GM21723 (cell line): ENCODE results near the gene COL4A4.
A peak's percentile ranks its signal among the peaks of the same experiment; 100 is the strongest.

Experiments used
- ATAC-seq: cut with Tn5 transposase; IDR thresholded peaks from one replicate; pipeline ENCODE4 v1.9.1; 2021; ENCODE audit warnings: mild to moderate bottlenecking, moderate library complexity; ENCODE audit not compliant: unreplicated experiment

Gene COL4A4

DNA sequence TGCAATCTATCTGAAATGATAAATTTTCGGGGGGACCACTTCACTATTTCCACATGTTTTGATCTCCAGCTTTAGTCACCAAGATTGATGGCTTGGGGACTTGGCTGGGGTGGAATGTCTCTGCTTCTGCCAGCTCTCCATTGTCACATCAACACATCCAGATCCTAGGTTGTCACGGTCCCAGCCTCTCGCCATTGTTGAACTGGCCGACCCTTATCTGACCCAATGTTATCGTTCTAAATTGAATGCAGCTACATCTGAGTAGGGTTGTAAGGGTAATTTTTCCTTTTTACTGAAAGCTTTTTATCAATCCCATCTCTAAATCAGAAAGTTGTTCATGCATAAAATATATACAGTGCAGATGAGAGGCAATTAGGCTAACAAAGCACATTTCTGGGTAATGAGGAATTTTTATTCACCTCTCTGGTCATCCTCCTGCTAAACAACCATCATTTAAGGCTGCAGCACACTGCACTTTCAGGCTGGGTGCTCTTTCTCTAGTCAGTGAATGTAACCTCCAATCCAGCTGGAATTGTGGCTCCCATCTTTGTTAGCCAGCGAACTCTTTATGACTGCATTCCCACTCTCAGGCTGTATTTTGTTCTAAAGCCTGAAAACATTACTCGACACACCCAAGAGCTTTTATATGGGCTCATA is 128.2 kb downstream of the COL4A4 start:
- no peak for ATAC-seq

GRCh38 chr2:227033471-227034148 is 130.4 kb downstream of the COL4A4 start:
- ATAC-seq: peak; percentile 65

DNA sequence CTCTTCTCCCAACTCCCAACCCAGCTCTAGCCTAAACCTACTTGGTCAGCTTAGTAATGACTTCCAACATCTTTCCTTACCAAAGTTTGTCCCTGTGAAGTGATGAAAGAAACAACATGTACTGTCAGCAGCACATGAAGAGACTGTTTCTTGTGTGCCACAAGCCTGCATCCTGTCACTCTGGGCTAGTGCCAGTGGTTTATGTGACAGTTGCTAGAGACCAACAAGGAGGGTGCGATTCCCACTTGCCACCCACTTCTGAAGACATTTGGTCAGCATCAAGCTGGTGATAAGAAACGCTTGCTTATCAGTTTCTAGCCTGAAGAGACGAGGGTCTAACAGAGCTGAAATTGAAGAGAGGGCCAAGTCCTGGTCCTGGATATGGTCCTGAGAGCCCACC is 132.6 kb downstream of the COL4A4 start:
- ATAC-seq: no peak

GRCh38 chr2:227030789-227031188 is 133.2 kb downstream of the COL4A4 start:
- no peak for ATAC-seq

DNA sequence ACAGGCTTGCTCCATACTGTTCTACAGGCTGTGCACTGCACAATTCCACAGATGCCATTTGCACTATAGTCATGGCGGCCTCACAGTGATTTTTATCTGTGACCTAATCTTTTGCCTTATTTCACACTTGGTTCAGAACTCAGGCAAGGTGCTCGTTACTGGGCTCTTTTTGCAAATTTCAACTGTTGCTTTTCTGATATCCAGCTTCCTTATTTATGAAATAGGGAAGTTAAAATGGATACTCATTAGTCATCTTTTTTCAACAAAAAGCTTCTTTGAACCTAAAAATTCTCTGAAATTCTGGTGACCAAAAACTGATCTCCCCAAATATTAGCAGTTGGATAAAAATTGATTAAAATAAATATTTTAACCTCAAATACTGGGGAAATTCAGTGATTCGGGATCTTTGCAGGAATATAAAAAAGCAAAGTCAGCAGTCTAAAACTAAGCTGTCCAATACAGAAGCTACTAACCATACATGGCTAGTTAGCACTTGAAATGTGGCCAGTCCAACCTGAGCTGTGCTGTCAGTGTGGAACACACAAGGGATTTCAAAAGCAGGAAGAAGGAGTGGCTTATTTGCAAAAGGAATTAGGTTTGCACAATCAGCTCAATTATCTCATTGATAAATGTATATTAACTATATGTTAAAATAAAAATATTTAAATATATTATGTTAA is 134.4 kb downstream of the COL4A4 start:
- ATAC-seq: no peak

- ATAC-seq: no peak
These were observed 138.5 kb downstream of the COL4A4 start for GRCh38 chr2:227025510-227025909.

GRCh38 chr2:227022608-227023007 is 141.4 kb downstream of the COL4A4 start:
- ATAC-seq: no peak

DNA sequence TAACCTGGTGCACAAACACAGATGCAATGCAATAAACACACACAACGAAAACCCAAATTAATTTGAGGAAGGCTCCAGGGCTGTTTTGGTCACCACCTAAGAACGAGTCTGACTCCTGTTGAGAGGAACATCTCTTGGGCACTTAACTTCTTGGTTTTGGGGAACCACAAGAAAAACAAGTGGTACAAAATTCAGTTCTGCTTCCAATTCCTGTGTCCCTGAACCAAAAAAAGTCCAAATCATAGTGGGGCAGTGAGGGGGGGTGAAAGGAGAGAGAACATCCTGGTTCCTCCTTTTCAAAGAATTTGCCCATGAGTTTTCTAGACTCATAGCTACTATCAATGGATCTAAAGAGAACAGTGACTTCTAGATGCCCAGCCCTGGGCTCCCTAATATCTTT is 143.6 kb downstream of the COL4A4 start:
- ATAC-seq: no peak

DNA sequence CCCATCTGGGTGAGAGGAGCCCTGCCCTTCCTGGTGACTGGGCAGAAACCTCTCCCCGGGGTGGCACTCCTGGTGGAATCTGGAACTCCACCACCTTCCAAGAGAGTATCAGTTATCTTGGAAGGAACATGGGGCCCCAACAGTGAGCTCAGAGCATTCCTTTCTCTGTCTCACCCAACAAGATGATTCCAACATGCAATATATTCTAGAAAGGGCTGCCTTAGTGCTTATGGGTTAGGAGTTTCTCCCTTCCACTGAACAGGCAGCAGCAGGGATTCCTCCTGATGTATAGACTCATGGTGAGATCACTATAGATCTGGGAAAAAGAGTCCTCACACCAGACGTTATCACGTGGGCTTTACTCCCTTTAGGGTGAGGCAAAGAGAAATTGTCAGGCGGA is 147.1 kb downstream of the COL4A4 start:
- no peak for ATAC-seq

- ATAC-seq: no peak
These were observed 150.1 kb downstream of the COL4A4 start for GRCh38 chr2:227013881-227014280.

GRCh38 chr2:227013330-227013729 is 150.7 kb downstream of the COL4A4 start:
- ATAC-seq: no peak

DNA sequence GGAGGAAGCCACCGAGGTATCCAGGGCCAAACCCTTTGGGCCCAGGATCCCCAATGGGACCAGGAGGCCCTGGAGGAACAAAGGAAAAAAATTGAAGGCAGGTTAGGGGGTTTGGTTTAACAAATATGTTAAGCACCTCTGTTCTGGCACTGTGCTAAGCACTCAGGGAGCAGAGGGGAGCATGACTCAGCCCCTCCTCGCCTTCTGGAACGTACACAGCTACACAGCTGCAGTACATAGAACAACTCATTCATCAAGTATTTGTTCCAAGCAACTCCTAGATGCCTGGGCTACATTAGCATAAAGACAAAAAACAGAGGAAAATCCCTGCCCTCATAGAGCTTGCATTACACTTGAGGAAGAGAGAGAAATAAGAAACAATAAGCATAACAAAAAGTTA is 153.6 kb downstream of the COL4A4 start:
- ATAC-seq: no peak

GRCh38 chr2:227007940-227008339 is 156.1 kb downstream of the COL4A4 start:
- no peak for ATAC-seq

DNA sequence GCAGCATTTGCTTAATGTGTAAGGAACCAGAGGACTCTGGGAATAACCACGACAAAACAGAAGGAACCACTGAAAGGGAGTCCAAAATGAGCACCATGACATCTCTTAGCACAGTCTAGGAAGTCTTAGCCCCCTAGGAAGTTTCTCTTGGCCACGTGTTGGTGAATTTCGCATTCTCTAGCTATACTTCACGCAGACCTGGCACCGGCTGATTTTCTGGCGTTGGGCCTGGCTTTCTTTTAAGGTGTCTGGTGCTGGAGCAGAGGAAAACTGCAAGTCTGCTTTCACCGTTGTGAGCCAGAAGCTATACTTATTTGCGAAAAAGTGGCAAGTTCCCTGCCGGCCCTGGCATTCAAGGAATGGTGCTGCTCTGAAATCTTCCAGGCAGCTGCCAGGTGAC is 156.9 kb downstream of the COL4A4 start:
- ATAC-seq: no peak

DNA sequence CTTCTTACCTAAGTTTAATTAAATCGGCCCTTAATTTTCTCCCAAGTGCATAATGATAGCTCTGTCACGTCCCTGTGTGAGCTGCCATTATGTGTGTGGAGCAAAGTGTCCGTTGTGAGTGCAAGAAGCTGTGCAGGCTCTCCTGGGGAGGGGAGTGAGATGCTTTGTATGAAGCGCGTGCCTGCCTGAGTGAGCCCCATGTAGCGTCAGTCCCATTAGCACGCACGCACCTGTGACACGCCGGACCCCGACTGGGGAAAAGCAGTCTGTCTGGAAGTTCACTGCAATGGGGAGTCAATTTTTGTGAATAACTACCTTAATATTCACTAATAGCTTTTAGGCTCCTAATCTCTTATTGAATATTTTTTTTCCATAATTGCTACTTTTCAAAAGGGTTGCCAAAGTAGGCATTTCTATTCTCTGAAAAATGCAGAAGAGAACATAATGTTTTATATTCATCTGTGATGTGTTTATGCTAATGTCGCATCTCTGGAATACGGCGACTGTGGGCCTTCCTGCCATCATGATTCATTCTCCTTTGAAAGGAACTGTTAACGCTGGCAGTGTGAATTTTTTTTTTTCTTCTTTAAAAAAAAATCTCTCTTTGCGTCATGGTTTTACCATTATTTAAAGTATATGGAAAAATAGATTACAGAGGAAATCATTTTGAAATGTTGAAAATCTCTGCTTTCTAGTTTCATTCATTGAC is 157.7 kb downstream of the COL4A4 start:
- no peak for ATAC-seq

GRCh38 chr2:227004482-227004881 is 159.5 kb downstream of the COL4A4 start:
- no peak for ATAC-seq

- ATAC-seq: no peak
These were observed 163.9 kb downstream of the COL4A4 start for GRCh38 chr2:227000123-227000522.

GRCh38 chr2:226999661-227000060 is 164.3 kb downstream of the COL4A4 start:
- ATAC-seq: no peak

DNA sequence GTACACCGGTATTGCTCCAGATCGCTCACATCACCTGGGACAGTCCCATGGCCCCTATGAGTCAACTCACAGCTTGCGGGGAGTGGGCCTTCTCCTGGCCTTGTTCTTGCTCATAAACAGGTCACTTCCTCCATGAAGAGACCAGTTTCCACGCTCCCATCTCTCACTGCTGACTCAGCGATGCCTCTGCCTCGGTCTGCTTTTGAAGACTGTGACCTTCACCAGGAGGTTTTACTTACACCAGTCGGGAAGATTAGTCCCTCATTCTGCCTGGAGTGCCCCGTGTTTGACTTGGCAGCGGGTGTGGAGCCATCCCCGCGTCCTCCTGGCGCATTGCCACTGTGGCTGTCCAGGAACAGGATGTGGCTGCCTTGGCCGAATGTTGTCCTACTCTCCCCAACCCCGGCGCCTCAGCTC is 168.4 kb downstream of the COL4A4 start:
- ATAC-seq: no peak

DNA sequence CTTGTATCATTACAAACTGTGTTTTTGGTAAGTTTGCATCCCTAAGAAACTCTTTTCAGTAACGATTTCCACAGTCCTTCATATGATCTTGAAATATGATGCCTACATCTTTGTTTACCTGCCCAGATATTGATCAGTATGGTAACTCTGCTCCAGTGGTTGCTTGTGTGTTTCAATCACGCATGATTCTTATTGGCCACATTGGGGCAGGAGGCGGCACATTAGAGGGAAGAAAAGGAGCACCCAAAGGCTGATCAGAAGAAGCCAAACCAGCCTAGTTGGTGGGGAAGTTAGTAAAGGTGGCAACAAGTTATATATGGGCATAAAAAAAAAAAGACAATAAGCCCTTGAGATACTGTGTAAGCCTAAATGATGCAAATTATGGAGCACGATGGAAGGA is 169.2 kb downstream of the COL4A4 start:
- ATAC-seq: no peak

DNA sequence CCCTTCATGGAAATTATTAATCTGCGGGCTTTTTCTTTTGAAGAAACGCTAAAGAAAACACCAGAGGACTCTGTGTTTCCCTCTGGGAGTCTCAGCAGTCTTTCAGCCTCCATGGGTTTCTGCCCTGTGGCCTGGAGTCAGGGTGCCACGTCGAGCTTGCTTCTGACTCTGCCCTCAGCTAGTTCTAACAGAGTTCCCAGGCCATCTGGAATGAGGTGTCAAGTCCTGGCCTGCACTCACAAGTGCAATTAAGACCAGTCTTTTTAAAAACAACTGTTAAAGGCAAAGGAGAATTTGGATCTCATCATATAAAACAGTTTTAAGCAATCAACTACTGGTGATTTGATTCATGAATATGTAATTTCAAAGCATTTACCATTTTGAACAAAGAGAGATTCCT is 170.8 kb downstream of the COL4A4 start:
- no peak for ATAC-seq

- ATAC-seq: no peak
These were observed 172.3 kb downstream of the COL4A4 start for GRCh38 chr2:226991663-226992062.
